Suprapubic skin (tissue), 4 donors: ENCODE measurements around the gene NR2F1-AS1.

ENCODE experiments used
- CTCF ChIP-seq, 2 donors: fragments of 200-600 bp in 1 of 2; fragments of 450-650 bp in 1 of 2; sonication (generic) in 1 of 2; IDR thresholded peaks; one replicate each; pipeline ENCODE4 v1.5.1; 2016 to 2019; ENCODE audit warnings: antibody characterized with exemption in 2 of 2, mild to moderate bottlenecking in 1 of 2, moderate library complexity in 1 of 2
- EP300 ChIP-seq: sonication (generic); formaldehyde crosslinking; IDR thresholded peaks from one replicate; pipeline ENCODE4 v1.6.1; 2017; ENCODE audit warnings: antibody characterized with exemption
- POLR2A ChIP-seq, 2 donors: fragments of 450-650 bp; IDR thresholded peaks; one replicate each; pipeline ENCODE4 v1.6.1; 2017; ENCODE audit warnings: antibody characterized with exemption in 2 of 2, mild to moderate bottlenecking in 2 of 2, moderate library complexity in 2 of 2
- POLR2AphosphoS5 ChIP-seq, 3 donors: sonication (generic); formaldehyde crosslinking; IDR thresholded peaks; one replicate each; pipeline ENCODE4 v1.6.1; 2017; ENCODE audit warnings: antibody characterized with exemption in 3 of 3

GRCh38 chr5:93479982-93480509, 101.0 kb downstream of the NR2F1-AS1 start:
- TF ChIP-seq CTCF (IDR thresholded peaks at IDR 0.05) (no peak), POLR2A (IDR thresholded peaks at IDR 0.05) (no peak), POLR2AphosphoS5 (IDR thresholded peaks at IDR 0.05) (no peak), EP300 (no peak)
